Muscle layer of duodenum (tissue), 2 donors: ENCODE measurements around the gene ANKS1A.

ENCODE experiments used
- H3K27ac ChIP-seq: one replicate; pipeline ENCODE4 v1.7.0; 2013; ENCODE audit warnings: mild to moderate bottlenecking, low read length
- H3K27me3 ChIP-seq: one replicate; pipeline ENCODE4 v1.7.0; 2013; ENCODE audit warnings: low read depth, mild to moderate bottlenecking, control low read depth, low read length
- H3K36me3 ChIP-seq, 2 donors: one replicate each; pipeline ENCODE4 v1.7.0; 2013; ENCODE audit warnings: low read length in 2 of 2, control low read depth in 1 of 2, mild to moderate bottlenecking in 1 of 2; ENCODE audit not compliant: insufficient read depth in 2 of 2, control insufficient read depth in 1 of 2
- H3K4me1 ChIP-seq, 2 donors: one replicate each; pipeline ENCODE4 v1.7.0; 2013; ENCODE audit warnings: low read length in 2 of 2, mild to moderate bottlenecking in 2 of 2, control low read depth in 1 of 2, moderate library complexity in 1 of 2; ENCODE audit not compliant: insufficient read depth in 2 of 2, control insufficient read depth in 1 of 2
- H3K4me3 ChIP-seq, 2 donors: one replicate each; pipeline ENCODE4 v1.7.0; 2013; ENCODE audit warnings: low read length in 2 of 2, low read depth in 1 of 2, mild to moderate bottlenecking in 1 of 2
- H3K9me3 ChIP-seq, 2 donors: one replicate each; pipeline ENCODE4 v1.7.0; 2013; ENCODE audit warnings: low read length in 2 of 2, control low read depth in 1 of 2, mild to moderate bottlenecking in 1 of 2; ENCODE audit not compliant: control insufficient read depth in 1 of 2
- donor health status: healthy.

ANKS1A gene

DNA sequence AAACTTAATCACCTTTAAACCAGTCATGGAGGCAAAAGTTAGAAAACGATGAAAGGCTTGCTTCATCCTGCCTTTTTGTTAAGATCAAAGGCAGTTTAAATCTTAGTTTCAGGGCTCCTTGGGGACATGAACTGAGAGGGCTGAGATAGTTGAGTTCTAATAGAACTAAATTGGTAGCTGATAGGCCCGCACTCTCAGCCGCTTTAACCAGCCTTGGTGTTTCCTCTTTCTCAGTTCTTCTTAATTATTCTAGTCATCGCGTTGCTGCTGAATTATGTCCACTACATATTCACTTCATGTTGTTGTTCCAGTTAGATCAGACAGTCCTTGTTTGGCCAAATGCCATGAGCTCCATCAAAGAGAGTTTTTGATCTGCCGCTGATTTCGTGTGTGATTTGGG lies 72.5 kb downstream of the ANKS1A start:
- Histone ChIP-seq H3K9me3 (no peaks in the 10 kb centered on the region), H3K4me1 (peaks cover 0 to 22% of the 10 kb centered on the region in 2 donors), H3K27ac (no peak overlapping the region)

DNA sequence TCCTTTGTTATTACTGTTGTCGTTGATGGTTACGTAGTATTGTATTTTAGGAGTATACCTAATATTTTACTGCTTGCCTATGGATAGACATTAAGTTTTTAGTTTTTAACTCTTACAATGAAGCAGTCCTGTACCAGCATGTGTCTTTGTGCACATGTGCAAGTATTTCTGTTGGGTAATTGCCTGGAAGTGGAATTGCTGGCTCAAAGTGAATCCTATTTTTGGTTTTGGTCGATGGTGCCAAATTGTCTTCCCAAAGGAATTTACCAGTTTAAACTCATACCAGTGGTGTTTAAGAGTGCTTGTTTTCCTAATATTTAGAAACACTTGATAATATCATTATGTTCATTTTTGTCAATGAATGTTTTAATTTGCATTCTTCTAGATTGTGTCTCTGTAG lies 75.5 kb downstream of the ANKS1A start:
- no peaks in the 10 kb centered on the region for H3K4me1 ChIP-seq

More for the DNA sequence above, 72.5 kb downstream of the ANKS1A start:
- Histone ChIP-seq H3K4me3 (no peak overlapping the region), H3K27me3 (no peaks in the 10 kb centered on the region), H3K36me3 (no peaks in the 10 kb centered on the region)

DNA sequence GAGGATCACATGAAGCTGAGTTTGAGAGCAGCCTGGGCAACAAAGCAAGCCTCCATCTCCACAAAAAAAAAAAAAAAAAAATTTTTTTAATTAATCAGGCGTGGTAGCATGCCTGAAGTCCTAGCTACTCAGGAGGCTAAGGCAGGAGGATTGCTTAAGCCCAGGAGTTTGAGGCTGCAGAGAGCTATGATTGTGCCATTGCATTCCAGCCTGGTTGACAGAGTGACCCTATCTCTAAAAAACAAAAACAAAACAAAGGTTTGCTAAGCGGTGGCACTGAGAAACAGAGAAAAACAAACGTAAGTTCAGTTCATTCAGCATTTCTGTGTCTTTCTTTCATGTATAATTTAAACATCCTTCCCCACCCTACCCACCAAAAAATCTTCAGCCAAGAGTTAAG lies 78.4 kb downstream of the ANKS1A start:
- H3K36me3 ChIP-seq, result peaks cover 20 to 28% of the 10 kb centered on the region in 2 donors
- no peaks in the 10 kb centered on the region for H3K9me3 ChIP-seq
- H3K4me1 ChIP-seq, result no peaks in the 10 kb centered on the region
- H3K4me3 ChIP-seq, result no peak overlapping the region
- no peaks in the 10 kb centered on the region for H3K27me3 ChIP-seq
- H3K27ac ChIP-seq, result no peak overlapping the region

More for the DNA sequence above, 75.5 kb downstream of the ANKS1A start:
- Histone ChIP-seq H3K27me3 (no peaks in the 10 kb centered on the region), H3K9me3 (no peaks in the 10 kb centered on the region), H3K36me3 (peaks cover 0 to under 1% of the 10 kb centered on the region in 2 donors), H3K4me3 (no peak overlapping the region), H3K27ac (no peak overlapping the region)

DNA sequence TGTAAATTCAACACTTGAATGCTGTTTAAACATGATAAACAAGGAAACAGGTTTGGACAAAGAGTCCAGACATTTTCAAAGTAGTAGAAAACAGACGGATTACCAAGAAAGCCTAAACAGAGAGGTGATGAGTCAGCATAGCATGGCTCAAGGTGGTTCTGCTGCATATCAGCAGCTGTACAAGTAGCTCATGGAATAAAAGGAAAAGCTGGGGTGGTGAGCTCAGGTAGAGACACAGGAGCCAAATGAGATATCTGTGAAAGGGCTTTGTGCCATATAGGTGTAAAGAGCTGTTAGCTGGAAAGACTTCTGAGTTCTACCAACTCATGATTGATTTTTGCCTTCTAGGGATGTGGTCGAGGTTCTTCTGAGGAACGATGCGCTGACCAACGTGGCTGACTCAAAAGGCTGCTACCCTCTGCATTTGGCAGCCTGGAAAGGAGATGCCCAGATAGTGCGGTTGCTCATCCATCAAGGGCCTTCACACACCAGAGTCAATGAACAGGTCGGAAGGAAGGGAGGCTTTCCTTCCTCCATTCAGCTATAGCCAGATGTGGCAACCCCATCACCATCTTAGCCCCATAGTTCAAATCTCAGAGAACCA lies 80.7 kb downstream of the ANKS1A start:
- Histone ChIP-seq H3K27me3 (no peaks in the 10 kb centered on the region), H3K4me1 (no peaks in the 10 kb centered on the region), H3K27ac (no peak overlapping the region), H3K36me3 (peaks cover 20 to 31% of the 10 kb centered on the region in 2 donors), H3K4me3 (no peak overlapping the region), H3K9me3 (no peaks in the 10 kb centered on the region)

DNA sequence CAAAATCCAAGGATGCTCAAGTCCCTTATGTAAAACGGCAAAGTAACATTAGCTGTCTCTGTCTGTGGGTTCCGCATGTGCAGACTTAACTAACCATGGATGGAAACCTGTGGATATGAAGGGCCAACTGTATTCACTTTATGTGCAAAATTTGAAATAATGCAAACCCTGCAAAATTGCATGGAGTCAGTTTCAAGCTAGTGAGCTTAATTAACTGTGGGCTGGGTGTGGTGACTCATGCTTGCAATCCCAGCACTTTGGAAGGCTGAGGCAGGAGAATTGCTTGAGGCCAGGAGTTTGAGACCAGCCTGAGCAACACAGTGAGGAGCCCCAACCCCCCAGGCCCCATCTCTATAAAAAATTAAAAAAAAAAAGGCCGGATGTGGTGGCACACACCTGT lies 81.4 kb downstream of the ANKS1A start:
- Histone ChIP-seq H3K27ac (no peak overlapping the region), H3K27me3 (no peaks in the 10 kb centered on the region), H3K36me3 (peaks cover 20 to 31% of the 10 kb centered on the region in 2 donors), H3K4me3 (no peak overlapping the region), H3K4me1 (no peaks in the 10 kb centered on the region), H3K9me3 (no peaks in the 10 kb centered on the region)

DNA sequence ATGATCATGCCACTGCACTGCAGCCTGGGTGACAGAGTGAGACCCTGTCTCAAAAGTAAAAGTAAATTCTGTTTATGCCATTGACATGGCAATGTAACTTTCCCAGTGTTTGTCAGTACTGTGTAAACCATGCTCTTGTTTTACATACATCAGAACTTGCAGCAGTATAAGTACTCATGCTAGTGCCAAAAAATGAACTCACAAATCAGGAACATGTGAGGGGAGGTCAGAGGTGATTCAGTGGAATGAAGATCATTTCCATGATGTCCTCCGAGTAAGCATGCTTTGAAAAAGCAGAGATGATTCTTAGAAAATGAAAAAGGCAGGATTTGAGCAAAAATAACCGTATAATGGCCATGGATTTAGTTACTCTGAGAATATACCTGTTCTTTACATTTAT lies 81.9 kb downstream of the ANKS1A start:
- Histone ChIP-seq H3K9me3 (no peaks in the 10 kb centered on the region), H3K27ac (no peak overlapping the region), H3K36me3 (peaks cover 20 to 31% of the 10 kb centered on the region in 2 donors), H3K27me3 (no peaks in the 10 kb centered on the region), H3K4me1 (no peaks in the 10 kb centered on the region), H3K4me3 (no peak overlapping the region)

DNA sequence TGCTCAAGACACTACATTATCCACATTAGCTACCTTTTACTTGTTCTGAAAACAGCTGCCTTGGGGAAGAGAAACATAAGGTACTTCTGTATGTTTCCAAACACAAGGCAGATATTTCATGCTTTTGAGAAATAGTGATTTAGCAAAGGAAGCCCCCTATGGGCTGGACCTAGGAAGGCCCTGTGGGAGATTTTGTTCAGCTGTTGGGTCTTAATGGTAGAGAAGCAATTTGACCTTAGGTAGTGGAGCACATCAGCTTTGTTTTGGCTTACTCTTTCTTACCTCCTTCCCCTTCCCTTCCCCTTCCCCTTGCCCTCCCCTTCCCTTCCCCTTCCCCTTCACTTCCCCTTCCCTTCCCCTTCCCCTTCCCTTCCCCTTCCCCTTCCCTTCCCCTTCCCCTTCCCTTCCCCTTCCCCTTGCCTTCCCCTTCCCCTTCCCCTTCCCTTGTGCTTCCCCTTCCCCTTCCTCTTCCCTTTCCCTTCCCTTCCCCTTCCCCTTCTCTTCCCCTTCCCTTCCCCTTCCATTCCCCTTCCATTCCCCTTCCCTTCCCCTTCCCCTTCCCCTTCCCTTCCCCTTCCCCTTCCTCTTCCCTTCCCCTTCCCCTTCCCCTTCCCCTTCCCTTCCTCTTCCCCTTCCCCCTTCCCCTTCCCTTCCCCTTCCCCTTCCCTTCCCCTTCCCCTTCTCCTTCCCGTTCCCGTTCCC lies 84.6 kb downstream of the ANKS1A start:
- Histone ChIP-seq H3K36me3 (peaks cover 20 to 31% of the 10 kb centered on the region in 2 donors), H3K4me1 (no peaks in the 10 kb centered on the region), H3K9me3 (no peaks in the 10 kb centered on the region), H3K27ac (no peak overlapping the region), H3K27me3 (no peaks in the 10 kb centered on the region), H3K4me3 (no peak overlapping the region)

DNA sequence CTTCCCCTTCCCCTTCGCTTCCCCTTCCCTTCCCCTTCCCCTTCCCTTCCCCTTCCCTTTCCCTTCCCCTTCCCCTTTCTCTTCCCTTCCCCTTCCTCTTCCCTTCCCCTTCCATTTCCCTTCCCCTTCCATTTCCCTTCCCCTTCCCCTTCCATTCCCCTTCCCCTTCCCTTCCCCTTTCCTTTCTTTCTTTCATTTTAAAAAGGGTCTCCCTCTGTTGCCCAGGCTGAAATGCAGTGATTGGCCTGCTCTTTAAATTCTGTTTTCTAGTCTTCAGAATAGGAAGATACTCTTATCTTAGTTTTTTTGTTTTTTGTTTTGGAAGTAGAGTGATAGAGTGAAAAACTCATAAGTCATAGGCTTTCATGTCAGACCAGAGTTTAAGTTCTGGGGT lies 85.2 kb downstream of the ANKS1A start:
- Histone ChIP-seq H3K9me3 (no peaks in the 10 kb centered on the region), H3K27ac (no peak overlapping the region), H3K36me3 (peaks cover 20 to 31% of the 10 kb centered on the region in 2 donors), H3K27me3 (no peaks in the 10 kb centered on the region), H3K4me3 (no peak overlapping the region), H3K4me1 (no peaks in the 10 kb centered on the region)

DNA sequence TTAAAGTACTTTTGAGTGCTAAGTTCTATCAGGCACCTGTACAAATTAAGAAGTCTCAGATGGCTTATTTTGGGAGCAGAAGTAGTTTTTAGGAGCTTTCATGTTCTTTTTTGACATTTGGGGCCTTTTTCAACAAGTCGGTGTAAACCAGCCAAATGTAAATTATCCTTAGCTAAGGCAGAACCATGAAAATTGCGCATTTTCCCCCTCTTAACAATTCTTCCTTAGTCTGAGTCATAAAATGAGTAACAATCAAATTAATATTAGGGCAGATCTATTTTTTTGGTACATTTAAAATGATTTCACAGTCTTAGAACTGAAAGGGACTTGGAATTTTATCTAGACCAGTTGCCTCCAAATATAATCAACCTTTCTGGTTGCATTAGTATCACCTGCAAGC lies 87.2 kb downstream of the ANKS1A start:
- Histone ChIP-seq H3K36me3 (peaks cover 9 to 14% of the 10 kb centered on the region in 2 donors), H3K9me3 (no peaks in the 10 kb centered on the region), H3K27me3 (no peaks in the 10 kb centered on the region), H3K4me3 (no peak overlapping the region), H3K27ac (no peak overlapping the region), H3K4me1 (no peaks in the 10 kb centered on the region)

DNA sequence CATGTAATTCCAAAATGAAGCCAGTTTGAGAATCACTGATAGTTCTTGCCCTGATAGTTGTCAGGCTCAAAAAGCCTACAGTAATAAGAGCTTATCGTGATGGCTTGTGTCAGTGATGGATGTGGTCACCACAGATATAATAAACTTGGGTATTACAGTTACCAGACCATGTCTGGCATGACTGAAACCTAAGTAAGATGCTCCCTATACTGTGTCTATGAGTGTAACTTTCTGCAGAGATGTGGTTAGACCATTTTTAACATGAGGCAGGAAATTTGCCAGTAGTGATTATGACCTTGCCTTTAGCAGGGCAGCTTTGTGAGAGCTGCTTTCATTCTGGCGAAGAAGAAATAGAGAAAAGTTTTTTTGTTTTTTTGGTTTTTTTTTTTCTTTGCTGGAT lies 90.2 kb downstream of the ANKS1A start:
- H3K4me1 ChIP-seq, result no peaks in the 10 kb centered on the region
- H3K4me3 ChIP-seq, result no peak overlapping the region
- H3K27me3 ChIP-seq, result no peaks in the 10 kb centered on the region
- no peak overlapping the region for H3K27ac ChIP-seq
- H3K9me3 ChIP-seq, result no peaks in the 10 kb centered on the region
- peaks cover 6 to 16% of the 10 kb centered on the region in 2 donors for H3K36me3 ChIP-seq

DNA sequence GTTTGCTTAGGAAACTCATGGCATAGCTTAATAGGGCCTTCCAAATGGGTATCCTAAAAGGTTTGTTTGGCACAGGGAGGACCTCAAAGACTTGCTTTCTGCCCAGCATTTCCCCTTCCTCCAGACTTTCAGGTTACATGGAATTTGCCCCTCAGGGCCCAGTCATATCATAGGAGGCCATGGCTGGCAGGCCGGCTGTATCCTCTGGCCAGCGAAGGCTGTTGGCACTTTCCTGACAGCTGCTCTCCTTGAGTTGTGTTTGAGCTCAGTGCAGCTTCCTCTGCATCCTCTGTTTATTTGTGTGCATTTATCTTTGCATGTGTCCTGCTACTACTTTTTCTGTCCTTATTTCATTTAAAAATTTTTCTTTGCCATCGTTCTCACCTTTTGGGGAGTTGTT lies 90.9 kb downstream of the ANKS1A start:
- Histone ChIP-seq H3K4me3 (no peak overlapping the region), H3K36me3 (peaks cover 14 to 20% of the 10 kb centered on the region in 2 donors), H3K27me3 (no peaks in the 10 kb centered on the region), H3K9me3 (no peaks in the 10 kb centered on the region), H3K27ac (no peak overlapping the region), H3K4me1 (no peaks in the 10 kb centered on the region)

DNA sequence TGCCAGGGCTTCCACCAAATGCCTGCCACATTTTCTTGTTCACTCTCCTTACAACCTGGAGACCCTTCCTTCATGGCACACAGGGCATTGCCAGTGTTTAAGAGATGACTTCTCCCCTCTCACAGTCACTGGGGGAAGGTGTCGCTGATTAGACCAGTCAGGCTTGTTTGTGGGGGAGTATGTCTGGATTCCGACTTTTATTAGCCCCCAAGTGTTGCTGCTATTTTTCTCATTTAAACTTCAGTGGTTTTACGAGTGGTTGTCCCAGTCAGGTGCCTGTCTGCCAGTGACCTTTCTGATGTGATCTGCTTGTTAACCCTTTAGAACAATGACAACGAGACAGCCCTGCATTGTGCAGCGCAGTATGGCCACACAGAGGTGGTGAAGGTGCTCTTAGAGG lies 92.3 kb downstream of the ANKS1A start:
- no peaks in the 10 kb centered on the region for H3K27me3 ChIP-seq
- peaks cover 21 to 32% of the 10 kb centered on the region in 2 donors for H3K36me3 ChIP-seq
- H3K4me3 ChIP-seq, result no peak overlapping the region
- no peak overlapping the region for H3K27ac ChIP-seq
- no peaks in the 10 kb centered on the region for H3K9me3 ChIP-seq
- no peaks in the 10 kb centered on the region for H3K4me1 ChIP-seq
